Activated CD4-positive, alpha-beta T cell treated with anti-CD3 and anti-CD28 coated beads, Interleukin-2, amount 50 U/mL, for 24 hours (primary cell): ENCODE results near the gene OXER1.

Experiments
- DNase-seq, 2 donors: peaks; one replicate each; pipeline ENCODE4 v3.0.0-alpha.2; 2020; ENCODE audit warnings: low read depth in 1 of 2, low spot score in 1 of 2

OXER1 gene

DNA sequence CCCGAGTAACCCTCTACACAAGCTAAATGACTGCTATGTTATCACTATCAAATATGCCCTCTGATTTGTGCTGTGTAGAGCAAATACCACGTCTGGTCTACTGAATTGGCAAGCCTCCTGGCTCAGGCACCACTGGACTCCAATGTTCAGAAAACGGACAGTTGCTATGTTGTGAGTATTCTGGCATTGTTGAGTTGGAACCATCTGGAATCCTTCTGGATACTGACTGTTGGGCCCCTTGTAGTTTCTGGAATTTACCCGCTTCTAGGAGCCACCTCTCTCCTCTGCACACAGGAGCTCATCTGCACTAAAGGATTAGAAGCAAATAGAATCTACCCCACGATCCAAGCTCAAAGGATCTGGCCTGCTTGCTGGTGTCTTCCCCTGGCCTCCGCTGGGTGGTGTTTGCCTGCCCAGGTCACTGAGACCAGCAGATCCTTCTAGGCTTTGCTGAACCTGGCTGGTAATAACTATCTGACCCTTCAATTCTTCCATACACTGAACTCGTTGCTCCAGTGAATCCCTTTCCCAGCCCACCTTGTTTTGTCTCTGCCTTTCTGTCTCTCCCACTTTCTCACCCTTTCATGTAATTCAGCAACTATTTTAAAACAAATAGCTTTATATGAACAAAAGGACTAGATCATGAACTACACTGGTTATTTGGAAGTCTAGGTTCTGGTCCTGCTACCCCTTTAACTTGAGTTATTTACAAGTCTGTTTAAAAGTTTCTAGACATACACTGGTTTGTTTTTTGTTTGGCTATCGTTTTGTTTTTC, 30.5 kb upstream of the OXER1 start:
- DNase-seq = no peak

DNA sequence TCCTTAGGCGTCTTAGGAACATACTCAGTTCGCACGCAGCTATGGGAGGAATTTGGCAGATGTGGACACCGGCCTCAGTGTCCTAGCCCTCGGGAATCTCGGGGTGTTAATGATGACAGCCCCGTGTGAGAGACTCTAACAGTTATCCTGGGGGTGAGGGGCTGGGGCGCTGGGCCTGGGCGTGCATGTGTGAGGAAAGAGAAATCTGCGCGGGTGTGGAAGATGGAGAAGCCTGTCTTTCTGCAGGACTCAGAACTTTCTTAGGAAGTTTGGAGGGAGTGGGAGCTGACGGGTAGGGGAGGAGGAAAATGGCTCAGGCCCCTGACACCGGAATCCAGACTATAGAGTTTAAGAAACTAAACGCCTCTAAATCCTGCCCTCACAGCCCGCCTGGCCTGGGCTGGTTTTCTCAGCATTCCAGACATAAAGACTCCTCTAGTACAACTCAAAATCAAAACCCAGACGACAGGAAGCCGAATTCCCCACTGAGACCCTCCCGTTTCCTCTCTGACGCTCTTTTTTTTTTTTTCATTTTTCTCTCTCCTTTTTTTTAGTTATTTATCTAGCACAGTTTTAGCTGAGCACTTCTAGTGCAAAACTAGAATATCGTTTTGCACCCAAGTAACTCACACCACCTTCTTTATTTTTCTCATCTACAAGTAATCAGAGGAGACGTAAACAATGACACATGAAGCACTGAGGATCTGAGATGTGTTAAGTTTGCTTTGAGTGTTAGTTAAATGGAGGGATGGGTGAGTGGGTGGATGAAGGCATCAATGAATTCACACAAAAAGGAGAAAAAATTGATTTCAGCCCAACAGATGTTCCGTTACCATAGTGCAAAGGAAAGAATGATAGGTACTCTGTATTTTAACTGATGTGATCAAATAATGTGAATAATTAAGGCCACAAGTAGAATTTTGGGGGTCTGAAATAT, 29.7 kb upstream of the OXER1 start:
- DNase-seq = no peak

DNA sequence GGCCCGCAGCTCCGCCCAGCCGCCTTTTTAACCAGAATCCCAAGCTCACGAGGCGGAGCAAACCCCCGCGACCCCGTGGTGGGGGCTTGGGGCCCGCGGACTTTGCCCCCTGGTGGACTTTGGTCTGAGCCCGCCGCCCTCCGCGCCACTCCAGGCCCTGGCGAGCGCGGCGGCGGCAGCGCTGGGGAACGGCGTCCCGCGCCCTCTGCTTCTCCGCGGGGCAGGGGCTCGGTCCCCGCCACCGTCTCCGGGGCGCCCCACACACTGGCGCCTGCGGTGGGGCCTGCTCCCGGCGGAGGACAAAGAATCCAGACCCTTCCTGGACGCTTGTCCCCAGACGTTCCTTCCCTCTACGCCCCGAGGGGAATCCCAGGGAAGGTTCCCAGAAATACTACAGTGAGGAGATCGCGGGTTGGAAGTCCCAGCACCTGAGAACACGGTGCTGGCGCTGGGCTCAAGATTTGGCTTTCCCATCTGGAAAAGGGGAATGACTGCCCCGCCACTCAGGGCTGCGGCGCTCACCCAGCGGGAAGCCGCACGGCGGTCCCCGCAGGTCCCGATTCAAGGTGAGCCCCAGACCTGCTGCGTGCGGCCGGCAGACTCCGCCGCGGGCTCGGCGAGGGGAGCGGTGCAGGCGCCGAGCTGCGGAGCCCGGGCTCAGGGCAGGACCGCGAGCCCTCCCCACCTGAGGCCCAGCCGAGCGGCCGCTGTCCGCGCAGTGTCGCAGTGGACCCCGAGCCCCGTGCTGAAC, 28.8 kb upstream of the OXER1 start, which contains the start of gene HAAO:
Gene HAAO, minus strand, starts transcription at position 1 of the 751 bp plus-strand sequence. CDS start 47 bp downstream, outside the sequence.
- DNase-seq = no peak

DNA sequence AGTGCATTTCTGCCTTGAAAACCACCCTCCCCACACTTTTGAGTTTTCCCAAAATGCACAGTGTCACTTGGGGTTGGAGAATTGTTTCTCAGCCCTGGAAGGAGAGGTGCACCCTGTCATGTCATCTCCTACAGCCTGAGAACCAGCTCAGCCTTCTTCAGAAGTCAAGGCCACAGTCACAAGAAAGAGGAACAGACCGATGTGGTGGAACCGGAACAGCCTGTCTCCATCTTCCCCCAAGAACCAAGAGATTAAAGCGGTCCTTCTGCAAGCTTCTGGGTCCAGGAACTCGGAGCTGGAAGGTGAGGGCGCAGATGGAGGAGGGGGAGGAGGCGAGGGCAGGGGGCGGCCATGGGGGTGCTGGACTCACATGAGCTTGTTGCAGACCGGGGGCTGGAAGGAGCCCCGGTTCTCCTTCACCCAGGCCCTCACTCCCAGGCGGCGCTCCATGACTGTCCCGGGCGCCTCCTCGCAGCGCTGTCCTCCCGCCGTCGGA, 28.2 kb upstream of the OXER1 start:
- no peak for DNase-seq

DNA sequence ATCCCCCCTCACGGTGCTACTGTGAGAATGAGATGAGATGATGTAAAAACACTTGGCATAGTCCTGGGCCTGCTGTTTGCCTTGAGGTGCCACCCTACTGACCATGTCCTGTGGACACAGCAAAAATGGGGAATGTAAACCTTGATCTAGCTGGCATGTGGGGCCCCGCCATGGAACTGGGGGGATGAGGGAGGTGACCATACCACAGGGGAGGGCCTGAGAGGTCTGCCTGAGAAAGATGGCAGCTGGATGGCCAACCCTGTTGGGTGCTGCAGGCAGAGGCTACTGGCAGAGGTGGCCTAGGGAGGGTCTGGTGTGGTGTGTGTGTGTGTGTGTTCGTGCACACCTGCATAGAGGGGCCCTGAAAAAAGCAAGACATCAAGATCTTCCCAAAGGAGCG, 27.7 kb upstream of the OXER1 start:
- DNase-seq = no peak

DNA sequence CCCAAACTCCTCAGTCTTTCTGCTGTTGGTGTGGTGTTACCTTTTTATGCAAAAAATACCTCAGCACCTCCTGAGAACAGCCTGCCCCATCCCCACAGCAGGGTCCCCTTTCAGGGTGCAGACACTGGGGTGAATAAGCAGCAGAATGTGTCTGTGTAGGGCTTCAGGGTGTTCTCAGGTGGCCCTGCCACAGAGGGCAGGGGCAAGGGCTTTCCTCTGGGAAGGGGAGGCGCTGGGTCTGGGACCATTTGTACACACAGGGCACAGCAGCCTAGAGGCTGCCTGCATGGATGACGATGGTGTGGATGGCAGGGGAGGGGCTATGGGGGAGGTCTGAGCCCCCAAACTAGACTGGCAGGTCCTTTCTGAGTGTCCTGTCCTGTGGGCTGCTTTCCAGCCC, 25.8 kb upstream of the OXER1 start:
- no peak for DNase-seq

DNA sequence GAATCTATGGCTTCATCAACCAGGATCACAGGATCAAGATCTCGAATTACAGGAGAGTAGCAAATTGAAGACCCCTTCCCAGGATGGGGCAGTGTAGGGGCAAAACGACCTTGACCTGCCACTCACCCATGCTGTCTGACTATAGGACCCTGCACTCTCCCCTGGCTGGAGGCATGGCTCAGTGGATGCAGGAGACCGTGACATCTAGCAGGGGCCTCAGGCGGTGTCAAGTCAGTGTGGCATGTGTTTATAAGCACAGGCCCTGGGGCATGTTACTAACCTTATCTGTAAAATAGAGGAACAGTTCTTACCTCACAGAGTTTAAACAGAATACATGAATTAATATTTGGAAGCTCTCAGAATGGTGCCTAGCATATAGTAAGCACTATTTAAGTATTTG, 24.9 kb upstream of the OXER1 start:
- no peak for DNase-seq

DNA sequence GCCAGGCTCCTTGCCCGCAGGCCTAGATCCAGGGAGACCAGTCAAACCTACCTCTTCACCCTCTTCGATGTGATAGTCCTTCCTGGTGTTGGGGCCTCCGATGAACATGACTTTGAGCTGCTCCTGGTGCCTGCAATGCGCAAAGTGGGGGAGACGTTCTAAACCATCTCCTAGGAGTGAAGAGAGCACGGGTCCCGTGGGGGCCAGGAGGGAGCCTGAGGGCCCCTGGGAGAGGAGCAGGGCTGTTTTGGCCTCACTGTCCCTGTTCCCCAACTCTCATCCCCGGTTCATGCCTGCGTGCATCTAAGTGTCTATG, 24.5 kb upstream of the OXER1 start:
- DNase-seq = no peak

DNA sequence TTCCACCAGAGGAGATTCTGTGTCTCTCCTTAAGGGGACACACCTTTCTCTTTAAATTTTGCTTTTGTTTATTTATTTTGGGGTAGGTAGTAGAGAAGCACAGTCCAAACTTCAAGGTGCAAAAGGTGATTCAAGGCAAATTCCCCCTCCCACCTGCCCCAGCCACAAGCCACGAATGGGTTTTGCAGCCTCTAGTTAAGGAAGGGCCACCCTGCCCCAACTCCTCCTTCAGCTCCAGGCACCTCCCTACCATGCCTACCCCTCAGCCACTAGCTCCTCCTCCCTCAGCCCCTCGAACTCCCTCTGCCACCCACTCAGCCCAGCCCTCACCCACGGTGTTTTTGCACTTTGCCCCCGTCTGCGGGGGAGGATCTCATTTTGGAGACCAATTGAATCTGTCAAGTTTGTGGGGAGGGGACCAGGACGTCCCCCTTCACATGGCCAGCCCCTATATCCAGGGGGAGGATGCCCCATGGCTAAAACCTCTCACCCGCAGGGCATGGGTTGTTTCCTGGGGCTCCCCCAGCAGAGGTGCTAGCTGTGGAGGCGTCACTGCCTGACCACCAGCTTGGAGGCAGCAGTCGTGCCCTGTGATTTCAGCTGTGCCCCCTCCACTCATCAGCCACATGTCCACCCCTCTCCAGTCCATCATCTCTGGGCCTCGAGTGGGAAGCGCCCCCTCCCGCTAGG, 24.0 kb upstream of the OXER1 start:
- DNase-seq = no peak

DNA sequence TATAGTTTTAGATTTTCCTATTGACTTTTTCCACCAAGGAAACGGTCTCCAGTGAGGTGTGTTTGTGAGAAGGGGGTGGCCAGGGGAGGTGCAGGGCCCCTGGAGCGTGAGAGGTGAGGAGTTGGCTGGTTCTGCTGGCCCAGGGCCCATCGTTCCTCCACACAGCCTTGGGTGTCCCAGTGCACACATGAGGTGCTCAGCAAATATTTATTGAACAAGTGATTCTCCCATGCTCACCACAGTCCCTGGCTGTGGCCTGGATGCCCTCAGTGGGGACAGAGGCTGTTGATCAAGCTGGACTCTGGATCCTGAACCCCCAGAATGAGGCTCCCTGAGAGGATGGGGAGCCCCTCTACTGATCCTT, 23.5 kb upstream of the OXER1 start:
- no peak for DNase-seq

DNA sequence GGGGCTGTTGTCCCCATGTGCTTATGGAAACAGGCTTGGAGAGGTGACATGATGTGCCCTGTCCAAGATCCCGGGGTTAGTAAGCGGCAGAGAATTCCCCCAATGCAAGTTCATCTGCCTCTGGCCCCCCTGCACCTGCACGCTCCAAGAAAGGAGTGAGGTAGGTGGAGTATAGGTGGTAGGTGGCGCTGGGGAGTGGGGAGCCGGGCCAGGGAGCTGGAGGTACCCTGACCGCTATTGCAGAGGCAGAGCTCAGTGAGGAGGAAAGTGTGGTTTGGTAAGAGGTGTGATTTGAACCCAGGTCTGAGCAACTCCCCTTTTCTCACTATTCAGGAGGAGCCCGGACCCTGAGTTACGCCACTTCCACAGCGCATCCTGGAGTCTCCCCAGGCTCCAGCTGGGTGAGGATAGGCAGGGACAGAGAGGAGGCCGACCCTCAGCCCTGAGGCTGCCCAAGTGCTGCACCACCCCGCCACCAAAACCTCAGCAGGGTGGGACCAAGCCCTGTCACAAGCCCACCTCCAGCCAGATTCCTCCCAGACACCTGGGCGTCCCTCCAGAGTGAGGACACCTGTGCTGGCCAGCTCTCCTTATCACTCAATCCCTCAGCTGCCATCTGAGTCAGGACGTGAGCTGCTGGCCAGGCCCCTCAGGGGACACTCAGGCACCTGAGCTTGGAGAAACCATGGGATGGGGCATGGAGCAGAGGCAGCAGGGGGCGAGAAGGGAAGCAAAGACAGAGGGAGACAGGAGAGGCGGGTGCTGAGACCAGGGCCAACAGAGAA, 22.8 kb upstream of the OXER1 start:
- no peak for DNase-seq

DNA sequence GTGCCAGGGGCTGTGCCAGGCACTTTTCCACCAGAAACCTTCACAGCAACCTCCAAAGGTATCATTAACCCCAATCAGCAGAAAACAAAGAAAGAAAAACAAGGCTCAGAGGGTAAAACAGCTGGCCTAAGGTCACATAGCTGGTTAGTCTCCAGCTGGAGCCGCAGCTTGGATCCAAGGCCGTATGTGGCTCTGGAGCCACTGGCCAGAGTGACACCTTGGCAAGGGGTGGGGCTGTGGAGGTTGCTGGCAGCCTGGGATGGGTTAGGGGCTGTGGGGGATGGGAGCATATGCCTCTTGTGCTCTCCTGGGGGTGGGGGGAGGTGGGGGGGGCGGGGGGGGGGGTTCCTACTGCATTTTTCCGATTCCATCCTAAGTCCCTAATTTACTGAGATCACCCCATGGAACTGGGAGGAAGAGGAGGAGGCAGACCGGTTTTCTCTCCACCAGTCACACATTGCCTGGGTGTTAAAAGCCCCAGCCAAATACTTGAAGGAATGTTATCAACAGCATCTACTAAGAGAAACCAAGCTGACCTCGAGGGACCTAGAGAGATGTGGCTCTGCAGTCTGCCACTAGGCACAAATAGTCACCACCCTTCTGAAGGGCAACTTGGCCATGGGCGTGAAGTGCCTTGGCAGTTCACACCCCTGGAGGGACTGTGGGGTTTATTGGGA, 20.4 kb upstream of the OXER1 start:
- no peak for DNase-seq

DNA sequence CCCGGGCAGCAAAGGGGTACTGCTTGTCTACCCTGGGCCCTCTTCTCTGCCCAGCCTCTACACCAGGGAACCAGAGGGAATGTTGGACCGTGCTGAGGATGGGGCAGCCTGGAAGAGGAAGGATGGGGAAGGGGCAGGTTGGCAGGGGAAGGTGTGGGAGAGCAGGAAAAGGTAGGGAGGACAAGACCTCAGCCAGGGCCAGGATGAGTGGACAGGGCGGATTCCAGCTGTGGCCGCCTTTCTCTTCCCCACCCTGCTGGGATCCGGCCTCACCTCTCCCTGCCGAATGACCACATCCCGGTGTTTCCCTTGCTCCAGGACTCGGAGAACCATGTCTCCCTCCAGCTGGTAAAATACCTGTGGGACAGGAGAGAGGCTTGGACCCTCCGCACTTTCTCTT, 19.6 kb upstream of the OXER1 start:
- no peak for DNase-seq

DNA sequence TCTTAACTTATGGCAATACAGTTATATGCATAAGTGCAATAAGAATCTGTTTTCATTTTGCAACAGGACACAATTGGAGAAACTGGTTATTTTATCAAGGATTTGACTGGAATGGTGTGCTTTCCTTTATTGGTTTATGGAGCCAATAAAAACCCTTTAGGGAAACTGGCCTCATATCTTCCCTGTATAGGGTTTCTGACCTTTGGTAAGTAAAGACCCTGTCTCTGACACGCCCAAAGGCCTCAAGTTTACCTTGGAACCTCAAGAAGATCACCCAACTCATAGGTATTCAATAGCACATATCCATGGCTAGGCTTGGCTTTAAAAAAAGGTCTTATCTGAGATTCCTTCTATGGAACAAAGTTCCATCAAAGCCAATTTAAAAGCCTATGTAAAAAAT, 17.2 kb upstream of the OXER1 start:
- no peak for DNase-seq

DNA sequence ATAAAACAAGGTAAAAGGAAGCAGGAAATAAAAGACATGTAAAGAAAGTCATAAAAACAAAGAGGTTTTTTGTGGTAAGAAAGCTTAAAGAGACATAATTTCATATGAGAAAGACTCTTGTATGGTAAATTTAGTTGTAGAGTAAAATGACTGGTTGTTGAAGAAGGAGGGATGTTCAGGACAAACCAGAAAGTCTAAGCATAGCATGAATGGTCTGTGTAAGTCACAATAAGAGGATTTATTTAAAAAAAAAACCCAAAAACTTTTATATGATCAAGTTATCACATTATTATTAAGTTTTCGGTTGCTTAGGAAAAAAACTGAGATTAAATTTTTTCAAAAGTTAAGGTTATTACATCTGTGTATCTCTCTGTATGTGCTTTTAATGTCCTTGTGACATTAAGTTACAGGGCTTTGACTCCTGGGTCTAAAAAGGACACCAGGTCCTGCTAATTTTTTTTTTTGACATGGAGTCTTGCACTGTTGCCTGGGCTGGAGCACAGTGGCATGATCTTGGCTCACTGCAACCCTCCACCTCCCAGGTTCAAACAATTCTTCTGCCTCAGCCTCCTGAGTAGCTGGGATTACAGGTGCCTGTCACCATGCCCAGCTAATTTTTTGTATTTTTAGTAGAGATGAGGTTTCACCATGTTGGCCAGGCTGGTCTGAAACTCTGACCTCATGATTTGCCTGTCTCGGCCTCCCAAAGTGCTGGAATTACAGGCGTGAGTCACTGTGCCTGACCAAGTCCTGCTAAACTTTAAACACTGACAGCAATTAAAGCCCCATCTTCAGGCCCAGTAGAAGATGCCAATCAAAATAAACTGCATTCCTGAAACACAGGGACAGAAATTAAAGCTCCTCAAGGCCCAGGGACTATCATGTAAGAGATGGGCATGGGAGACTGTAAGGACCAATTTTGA, 14.2 kb upstream of the OXER1 start:
- no peak for DNase-seq

DNA sequence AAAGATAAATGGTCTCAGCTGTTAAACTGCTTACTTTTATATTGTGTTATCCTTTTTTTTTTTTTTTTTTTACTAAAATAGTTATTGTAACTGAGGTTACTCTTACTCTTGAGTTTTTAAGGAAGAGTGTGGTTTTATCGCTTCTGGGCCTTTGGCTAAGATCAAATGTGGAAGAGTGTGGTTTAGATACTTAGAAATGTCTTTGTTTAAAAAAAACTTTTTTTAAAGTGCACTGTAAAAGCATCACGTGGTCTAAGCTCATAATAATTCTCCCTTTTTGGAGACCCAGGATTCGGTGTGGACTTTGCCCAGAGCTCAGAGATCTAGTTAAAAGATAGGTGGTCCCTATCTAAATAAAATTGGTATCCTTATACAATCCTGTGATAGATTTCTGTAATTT, 11.9 kb upstream of the OXER1 start:
- DNase-seq = no peak

DNA sequence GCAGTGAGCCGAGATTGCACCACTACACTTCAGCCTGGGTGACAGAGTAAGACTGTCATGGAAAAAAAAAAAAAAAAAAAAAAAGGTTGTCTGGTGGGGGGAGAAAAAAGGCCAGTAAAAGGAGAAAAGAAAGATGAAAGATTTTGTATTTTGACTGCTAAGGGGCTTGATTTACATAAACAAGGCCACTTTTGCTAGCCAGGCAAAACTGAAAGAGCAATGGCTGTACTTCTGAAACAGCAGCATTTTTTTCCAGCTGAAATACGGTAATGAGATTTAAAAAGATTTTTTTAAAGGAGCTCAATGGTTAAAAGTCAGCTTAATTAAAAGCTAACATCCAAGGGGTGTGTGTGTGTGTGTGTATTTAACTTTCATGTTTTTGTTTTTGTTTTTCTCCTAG, 11.3 kb upstream of the OXER1 start:
- no peak for DNase-seq

DNA sequence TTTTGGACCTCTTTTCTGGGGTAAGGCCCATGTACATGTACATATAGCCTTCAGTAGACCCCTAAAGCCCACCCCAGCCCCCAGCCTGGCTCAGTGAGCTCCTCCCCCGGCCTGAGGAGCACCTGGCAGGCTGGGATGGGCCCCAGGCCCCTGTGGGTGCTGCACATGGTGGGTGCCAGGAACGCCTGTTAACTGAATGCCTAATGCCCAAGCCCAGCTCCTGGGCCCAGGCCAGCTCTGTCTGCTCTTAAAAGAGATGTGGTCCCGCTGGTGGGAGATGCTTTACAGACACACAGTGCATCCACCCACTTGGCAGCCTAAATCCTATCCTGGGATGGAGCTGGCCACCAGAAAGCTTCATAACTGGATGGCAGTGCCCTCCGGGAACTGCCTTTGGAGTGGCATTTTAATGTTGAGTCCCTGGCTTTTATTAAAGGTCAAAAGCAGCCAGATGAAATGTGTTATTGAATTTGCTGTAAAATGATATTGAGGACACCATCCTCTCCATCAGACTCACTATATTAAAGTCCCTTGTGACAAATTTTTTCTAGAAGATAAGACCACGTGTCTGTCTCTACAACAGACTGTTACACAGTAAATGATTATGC, 7.7 kb upstream of the OXER1 start:
- DNase-seq = no peak
